Subcutaneous abdominal adipose tissue (tissue), 5 donors: ENCODE data around the gene ULBP1.
A peak's percentile ranks its signal among the peaks of the same experiment; 100 is the strongest.
"Not testable (repeated sequence)": the region's sequence is repeated elsewhere in the genome, so short reads cannot be mapped to it uniquely, and the experiment has no call there.

Experiments
- H3K27ac ChIP-seq: one replicate; pipeline ENCODE4 v1.7.0; 2013; ENCODE audit warnings: low read depth, mild to moderate bottlenecking, inconsistent platforms, low read length, moderate library complexity
- H3K27me3 ChIP-seq, 5 donors: one replicate each; pipeline ENCODE4 v1.7.0; 2013; ENCODE audit warnings: low read length in 5 of 5, inconsistent platforms in 1 of 5; ENCODE audit not compliant: control insufficient read depth in 5 of 5, insufficient read depth in 4 of 5
- H3K36me3 ChIP-seq, 5 donors: one replicate each; pipeline ENCODE4 v1.7.0; 2013; ENCODE audit warnings: low read length in 5 of 5; ENCODE audit not compliant: control insufficient read depth in 5 of 5, insufficient read depth in 5 of 5
- H3K4me1 ChIP-seq, 5 donors: one replicate each; pipeline ENCODE4 v1.7.0; 2013; ENCODE audit warnings: low read length in 5 of 5, mild to moderate bottlenecking in 3 of 5, moderate library complexity in 1 of 5; ENCODE audit not compliant: control insufficient read depth in 5 of 5, insufficient read depth in 5 of 5
- H3K4me3 ChIP-seq, 5 donors: one replicate each; pipeline ENCODE4 v1.7.0; 2013; ENCODE audit warnings: low read length in 5 of 5, low read depth in 1 of 5
- H3K9ac ChIP-seq, 5 donors: one replicate each; pipeline ENCODE4 v1.7.0; 2013; ENCODE audit warnings: low read length in 5 of 5, mild to moderate bottlenecking in 4 of 5, moderate library complexity in 3 of 5
- H3K9me3 ChIP-seq, 5 donors: one replicate each; pipeline ENCODE4 v1.7.0; 2013; ENCODE audit warnings: low read length in 5 of 5; ENCODE audit not compliant: control insufficient read depth in 5 of 5
- donor health status: healthy.
- donor health status: healthy.
- donor health status: healthy.
- donor health status: healthy.
- donor health status: healthy.

ULBP1 gene

GRCh38 chr6:149985481-149985937 is 21.8 kb downstream of the ULBP1 start:
- no peaks in the 10 kb centered on the region for H3K36me3 ChIP-seq
- H3K9ac ChIP-seq, result no peak overlapping the region
- H3K9me3 ChIP-seq, result peaks cover 7 to 19% (median 15%) of the 10 kb centered on the region in 5 donors
- H3K4me3 ChIP-seq, result no peak overlapping the region
- H3K27ac ChIP-seq, result no peak overlapping the region
- peaks cover 49 to 81% (median 64%) of the 10 kb centered on the region in 5 donors for H3K27me3 ChIP-seq
- peaks cover 0 to 10% (median 7%) of the 10 kb centered on the region in 5 donors for H3K4me1 ChIP-seq

GRCh38 chr6:149987602-149988107 is 23.9 kb downstream of the ULBP1 start:
- H3K4me1 ChIP-seq, result peaks cover 0 to 22% (median 18%) of the 10 kb centered on the region in 5 donors
- H3K4me3 ChIP-seq, result no peak overlapping the region
- peaks cover 7 to 19% (median 13%) of the 10 kb centered on the region in 5 donors for H3K9me3 ChIP-seq
- no peak overlapping the region for H3K9ac ChIP-seq
- no peak overlapping the region for H3K27ac ChIP-seq
- H3K36me3 ChIP-seq, result no peaks in the 10 kb centered on the region
- peaks cover 60 to 88% (median 72%) of the 10 kb centered on the region in 5 donors for H3K27me3 ChIP-seq

- H3K4me3 ChIP-seq, result no peak overlapping the region
- peaks cover 7 to 19% (median 13%) of the 10 kb centered on the region in 5 donors for H3K9me3 ChIP-seq
- no peak overlapping the region for H3K27ac ChIP-seq
- no peaks in the 10 kb centered on the region for H3K36me3 ChIP-seq
- H3K9ac ChIP-seq, result no peak overlapping the region
- H3K4me1 ChIP-seq, result peaks cover 0 to 22% (median 18%) of the 10 kb centered on the region in 5 donors
- peaks cover 57 to 84% (median 66%) of the 10 kb centered on the region in 5 donors for H3K27me3 ChIP-seq
Measured at GRCh38 chr6:149988550-149989346, 25.0 kb downstream of the ULBP1 start.

GRCh38 chr6:149990212-149990660 is 26.5 kb downstream of the ULBP1 start:
- Histone ChIP-seq H3K9me3 (peaks cover 7 to 19% (median 13%) of the 10 kb centered on the region in 5 donors), H3K27me3 (peaks cover 52 to 83% (median 68%) of the 10 kb centered on the region in 5 donors), H3K9ac (no peak overlapping the region), H3K27ac (no peak overlapping the region), H3K4me1 (peaks cover 0 to 22% (median 18%) of the 10 kb centered on the region in 5 donors), H3K36me3 (no peaks in the 10 kb centered on the region), H3K4me3 (peak overlapping the region in 3 of 5 donors; percentile 22 to 57 (median 29))

GRCh38 chr6:149990661-149991471 is 27.1 kb downstream of the ULBP1 start:
- H3K4me3 ChIP-seq, result peak overlapping the region in 4 of 5 donors; percentile 8 to 57 (median 26)
- peaks cover 7 to 19% (median 13%) of the 10 kb centered on the region in 5 donors for H3K9me3 ChIP-seq
- no peaks in the 10 kb centered on the region for H3K36me3 ChIP-seq
- peaks cover 53 to 83% (median 65%) of the 10 kb centered on the region in 5 donors for H3K27me3 ChIP-seq
- H3K27ac ChIP-seq, result no peak overlapping the region
- peaks cover 0 to 22% (median 18%) of the 10 kb centered on the region in 5 donors for H3K4me1 ChIP-seq
- peak overlapping the region in 1 of 5 donors; percentile 17 for H3K9ac ChIP-seq

- not testable (repeated sequence) for H3K4me3 ChIP-seq, H3K36me3 ChIP-seq, H3K9ac ChIP-seq, H3K27ac ChIP-seq
- Histone ChIP-seq H3K9me3 (peaks cover 7 to 19% (median 13%) of the 10 kb centered on the region in 5 donors), H3K4me1 (peaks cover 0 to 22% (median 18%) of the 10 kb centered on the region in 5 donors), H3K27me3 (peaks cover 56 to 83% (median 66%) of the 10 kb centered on the region in 5 donors)
Measured at GRCh38 chr6:149991472-149991795, 27.7 kb downstream of the ULBP1 start.

GRCh38 chr6:149991838-149992237 is 28.1 kb downstream of the ULBP1 start:
- H3K36me3 ChIP-seq, result no peaks in the 10 kb centered on the region
- H3K9me3 ChIP-seq, result peaks cover 7 to 19% (median 13%) of the 10 kb centered on the region in 5 donors
- no peak overlapping the region for H3K4me3 ChIP-seq
- H3K27ac ChIP-seq, result no peak overlapping the region
- H3K4me1 ChIP-seq, result peaks cover 0 to 22% (median 18%) of the 10 kb centered on the region in 5 donors
- no peak overlapping the region for H3K9ac ChIP-seq
- peaks cover 55 to 83% (median 63%) of the 10 kb centered on the region in 5 donors for H3K27me3 ChIP-seq

- H3K36me3 ChIP-seq, result no peaks in the 10 kb centered on the region
Measured at GRCh38 chr6:149995235-149995750, 31.6 kb downstream of the ULBP1 start.

GRCh38 chr6:149995971-149996370 is 32.2 kb downstream of the ULBP1 start:
- H3K4me1 ChIP-seq, result peaks cover 0 to 8% (median 7%) of the 10 kb centered on the region in 5 donors
- H3K9ac ChIP-seq, result no peak overlapping the region
- no peaks in the 10 kb centered on the region for H3K36me3 ChIP-seq
- no peak overlapping the region for H3K27ac ChIP-seq
- H3K9me3 ChIP-seq, result no peaks in the 10 kb centered on the region
- no peak overlapping the region for H3K4me3 ChIP-seq
- H3K27me3 ChIP-seq, result peaks cover 27 to 58% (median 36%) of the 10 kb centered on the region in 5 donors

More at GRCh38 chr6:149995235-149995750, 31.6 kb downstream of the ULBP1 start:
- Histone ChIP-seq H3K27ac (no peak overlapping the region), H3K4me3 (no peak overlapping the region), H3K9me3 (no peaks in the 10 kb centered on the region), H3K4me1 (peaks cover 0 to 14% (median 13%) of the 10 kb centered on the region in 5 donors), H3K9ac (no peak overlapping the region), H3K27me3 (peaks cover 34 to 63% (median 41%) of the 10 kb centered on the region in 5 donors)
